Fibroblast of pulmonary artery (primary cell): ENCODE data around the gene CSRP1.

Experiments
- DNase-seq: peaks from one replicate; pipeline ENCODE4 v3.0.0-alpha.2; 2010; ENCODE audit warnings: low read depth
- H3K4me3 ChIP-seq: replicated peaks from 2 replicates; pipeline ENCODE4 v1.5.1; 2011; ENCODE audit warnings: low read depth, mild to moderate bottlenecking, control low read depth, low read length, moderate library complexity
- CTCF ChIP-seq: IDR thresholded peaks from 2 replicates; pipeline ENCODE4 v1.5.1; 2011; ENCODE audit warnings: mild to moderate bottlenecking, control low read depth, low read length, inconsistent platforms; ENCODE audit errors: missing control alignments

The CSRP1 gene

GRCh38 chr1:201542309-201543035, 35.5 kb upstream of the CSRP1 start:
- no peak overlapping the region for H3K4me3 ChIP-seq
- no peak for TF ChIP-seq CTCF
- peak; percentile 76 for DNase-seq

DNA sequence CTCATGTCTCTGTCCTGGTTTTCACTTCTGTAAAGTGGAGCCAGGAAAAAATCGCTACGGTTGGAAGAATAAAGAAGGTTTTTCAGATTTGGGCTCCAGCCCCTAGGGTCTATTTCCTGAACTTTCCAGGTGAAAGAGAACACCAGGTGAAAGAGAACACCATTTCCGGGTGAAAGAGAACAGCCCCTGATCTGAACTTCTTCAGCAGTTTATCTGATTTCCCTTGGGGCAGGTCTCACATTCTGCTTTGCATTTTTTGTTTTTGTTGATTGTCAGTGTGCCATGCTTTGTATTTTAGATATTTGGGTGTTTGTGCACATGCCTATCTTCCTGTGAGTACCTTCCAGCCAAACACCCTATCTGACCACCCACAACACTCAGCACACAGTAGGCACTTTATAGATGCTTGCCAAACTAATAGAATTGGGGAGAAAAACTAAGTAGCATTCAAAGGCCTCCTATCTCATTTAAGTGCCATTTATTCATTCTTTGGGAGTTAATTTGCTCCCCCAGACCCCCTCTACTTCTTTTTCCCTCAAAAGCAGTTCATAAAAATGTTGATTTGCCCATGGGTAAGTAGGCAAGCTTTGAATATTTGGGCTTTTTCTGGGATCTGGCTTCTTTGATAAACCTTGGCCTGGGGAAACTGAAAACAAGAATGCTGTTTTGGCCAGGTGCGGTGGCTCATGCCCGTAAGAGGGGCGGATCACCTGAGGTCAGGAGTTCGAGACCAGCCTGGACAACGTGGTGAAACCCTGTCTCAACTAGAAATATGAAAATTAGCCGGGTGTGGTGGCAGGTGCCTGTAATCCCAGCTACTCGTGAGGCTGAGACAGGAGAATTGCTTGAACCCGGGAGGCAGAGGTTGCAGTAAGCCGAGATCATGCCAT, 34.2 kb upstream of the CSRP1 start:
- peak overlapping the region; percentile 80 for H3K4me3 ChIP-seq
- no peak for TF ChIP-seq CTCF
- DNase-seq, result no peak

DNA sequence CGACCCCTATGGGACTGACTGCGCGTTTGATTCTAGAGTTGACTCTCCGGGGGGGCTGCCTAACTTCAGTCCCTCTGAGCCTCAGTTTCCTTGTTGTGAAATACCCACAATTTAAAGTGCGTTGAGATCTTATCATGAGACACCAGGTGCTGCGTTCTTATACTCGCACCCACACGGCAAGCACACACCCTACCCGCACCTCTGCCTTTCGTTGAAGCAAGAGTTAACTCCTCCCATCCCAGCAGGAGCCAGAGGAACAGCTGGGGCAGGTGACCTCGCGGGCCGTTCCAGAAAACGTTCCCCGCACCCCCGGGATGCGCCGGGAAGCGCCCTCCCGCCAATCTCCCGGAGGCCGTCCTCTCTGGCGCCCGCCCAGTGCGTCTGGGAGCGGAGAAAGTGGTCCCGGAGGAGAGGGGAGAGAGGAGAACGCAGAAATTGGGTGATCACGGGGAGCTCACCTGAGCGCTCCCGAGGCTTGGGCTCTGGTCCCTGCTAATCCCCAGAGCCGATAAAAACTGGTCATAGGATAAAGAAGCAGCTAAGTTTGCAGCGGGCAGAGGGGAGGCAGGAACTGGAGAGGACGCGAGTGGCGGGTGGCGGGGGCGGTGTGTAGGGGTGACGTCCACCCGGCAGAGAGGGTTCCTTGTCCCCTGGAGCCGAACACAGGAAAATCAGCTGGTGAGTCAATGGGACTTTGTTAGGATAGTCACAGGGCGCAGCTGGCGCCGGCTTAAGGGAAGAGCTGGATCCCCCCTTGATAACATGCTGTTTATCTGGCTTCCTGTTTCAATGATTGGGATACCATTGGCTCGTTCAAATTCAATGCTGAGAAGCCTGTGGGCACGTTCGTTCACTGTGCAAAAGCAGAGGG, 32.9 kb upstream of the CSRP1 start:
- no peak for TF ChIP-seq CTCF
- DNase-seq, result peak; percentile 56
- H3K4me3 ChIP-seq, result peak overlapping the region; percentile 80

DNA sequence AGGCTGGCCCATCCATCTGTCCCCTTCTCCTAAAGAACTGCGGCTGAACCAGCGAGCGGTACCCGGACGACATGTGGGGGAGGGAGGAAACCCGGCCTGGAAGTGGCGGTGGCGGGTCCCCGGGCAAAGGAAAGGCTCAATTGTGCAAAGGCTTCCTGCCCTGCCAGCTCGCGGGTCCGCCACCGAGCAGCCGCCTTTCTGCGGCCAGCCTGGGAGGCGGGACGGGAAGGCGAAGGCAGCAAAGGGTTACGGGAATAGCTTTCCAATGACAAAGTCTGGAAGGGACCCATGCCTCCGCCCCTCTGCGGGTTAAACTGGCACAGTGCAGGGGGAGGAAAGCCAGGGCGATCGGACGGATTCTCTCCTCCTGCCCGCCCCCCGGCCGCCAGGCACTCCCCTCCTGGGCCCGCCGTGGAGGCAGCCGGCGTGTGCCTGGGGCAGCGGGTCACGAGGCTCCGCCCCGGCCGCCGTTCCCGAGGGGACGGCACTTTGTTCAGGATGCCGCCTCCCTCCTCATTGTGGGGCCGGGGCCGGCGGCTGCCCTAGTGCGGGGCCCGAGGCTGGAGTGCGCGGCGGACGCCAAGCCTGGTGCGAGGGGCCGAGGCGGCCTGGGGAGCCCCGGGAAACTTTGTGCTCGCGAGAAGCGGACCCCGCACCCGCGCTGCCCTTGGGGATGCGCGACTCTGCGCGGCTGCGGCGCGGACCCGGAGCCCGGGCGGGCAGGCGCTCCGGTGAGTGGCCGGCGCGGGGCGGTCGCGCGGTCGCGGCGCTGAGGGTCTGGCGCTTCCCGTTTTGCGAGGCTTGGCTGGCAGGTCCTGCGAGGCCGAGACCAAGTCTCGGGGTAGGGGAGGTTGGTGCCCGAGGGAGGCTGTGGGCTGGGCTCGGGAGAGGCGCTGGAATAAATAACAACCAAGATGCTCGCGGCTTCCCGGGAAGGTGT, 32.0 kb upstream of the CSRP1 start, which contains the start of gene NAV1:
NAV1 (plus strand) TSS at position 516 of the 940 bp plus-strand sequence. CDS start 83,758 bp downstream, outside the sequence.
- H3K4me3 ChIP-seq, result peak within 1 kb of the TSS; percentile 80

GRCh38 chr1:201537891-201538611, 31.1 kb upstream of the CSRP1 start:
- peak overlapping the region; percentile 80 for H3K4me3 ChIP-seq
- DNase-seq, result no peak
- TF ChIP-seq CTCF, result no peak

More for the DNA sequence above, 32.0 kb upstream of the CSRP1 start, which contains the start of gene NAV1:
- TF ChIP-seq CTCF, result no peak
- DNase-seq, result peak; percentile 78
